Measurements from ENCODE around the gene DCHS2.

GRCh38 chr4:154335588-154335987, 156.0 kb downstream of the DCHS2 start:
- TF ChIP-seq, protein P1, sequence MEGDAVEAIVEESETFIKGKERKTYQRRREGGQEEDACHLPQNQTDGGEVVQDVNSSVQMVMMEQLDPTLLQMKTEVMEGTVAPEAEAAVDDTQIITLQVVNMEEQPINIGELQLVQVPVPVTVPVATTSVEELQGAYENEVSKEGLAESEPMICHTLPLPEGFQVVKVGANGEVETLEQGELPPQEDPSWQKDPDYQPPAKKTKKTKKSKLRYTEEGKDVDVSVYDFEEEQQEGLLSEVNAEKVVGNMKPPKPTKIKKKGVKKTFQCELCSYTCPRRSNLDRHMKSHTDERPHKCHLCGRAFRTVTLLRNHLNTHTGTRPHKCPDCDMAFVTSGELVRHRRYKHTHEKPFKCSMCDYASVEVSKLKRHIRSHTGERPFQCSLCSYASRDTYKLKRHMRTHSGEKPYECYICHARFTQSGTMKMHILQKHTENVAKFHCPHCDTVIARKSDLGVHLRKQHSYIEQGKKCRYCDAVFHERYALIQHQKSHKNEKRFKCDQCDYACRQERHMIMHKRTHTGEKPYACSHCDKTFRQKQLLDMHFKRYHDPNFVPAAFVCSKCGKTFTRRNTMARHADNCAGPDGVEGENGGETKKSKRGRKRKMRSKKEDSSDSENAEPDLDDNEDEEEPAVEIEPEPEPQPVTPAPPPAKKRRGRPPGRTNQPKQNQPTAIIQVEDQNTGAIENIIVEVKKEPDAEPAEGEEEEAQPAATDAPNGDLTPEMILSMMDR (IDR thresholded peaks at IDR 0.05), result no peak
- TF ChIP-seq EZH2 (IDR thresholded peaks at IDR 0.05), result no peak

Measured in neural progenitor cell (in vitro differentiated cells).